Measurements from ENCODE around the gene NFATC2. TPM values are rescaled to one million over a fixed set of nuclear protein-coding genes. Genes with fewer than 3 reads are reported as not detected.
A peak's percentile ranks its signal among the peaks of the same experiment; 100 is the strongest.

NFATC2 gene
- total and polyA plus RNA-seq, 2 of the 4 experiments (the other 2 are of a cell fraction), result 0.18 to 0.38 TPM

GRCh38 chr20:51514249-51514648 lies 28.3 kb downstream of the NFATC2 start:
- Histone ChIP-seq H3K14ac (replicated peaks; ENCODE audit: low read depth, low read length) (no peak overlapping the region), H3K4me2 (ENCODE audit: low read depth, low read length) (no peak overlapping the region), H3K27ac (ENCODE audit: insufficient read depth, low read length) (no peak overlapping the region), H2BK120ac (ENCODE audit: low read depth, low read length) (no peak overlapping the region), H2BK15ac (ENCODE audit: low read depth, low read length) (no peak overlapping the region), H2AK5ac (ENCODE audit: low read depth, low read length) (no peak overlapping the region), H3K9me1 (ENCODE audit: insufficient read depth, low read length) (no peaks in the 10 kb centered on the region), H2BK20ac (ENCODE audit: low read depth, low read length) (no peak overlapping the region), H3K18ac (ENCODE audit: low read depth, low read length) (no peak overlapping the region), H2AK9ac (replicated peaks; ENCODE audit: low read depth, low read length, poor library complexity) (no peak overlapping the region), H4K20me1 (ENCODE audit: insufficient read depth, low read length) (no peaks in the 10 kb centered on the region), H3K79me1 (ENCODE audit: low read depth in 1 of 2, low read length in 2 of 2) (no peaks in the 10 kb centered on the region), H3K4me1 (ENCODE audit: control insufficient read depth, insufficient read depth, low read length) (peaks cover 4% of the 10 kb centered on the region; the same call in 1 of the 2 replicates), H3K27me3 (ENCODE audit: control insufficient read depth, insufficient read depth, low read length) (no peaks in the 10 kb centered on the region), H4K8ac (ENCODE audit: low read depth in 2 of 2, low read length in 2 of 2) (no peak overlapping the region), H3K23ac (ENCODE audit: low read depth, low read length) (no peak overlapping the region), H4K91ac (ENCODE audit: insufficient read depth, low read depth, low read length) (no peak overlapping the region), H3K36me3 (ENCODE audit: control insufficient read depth, insufficient read depth, low read length) (no peaks in the 10 kb centered on the region), H3K9ac (ENCODE audit: low read depth, low read length) (no peak overlapping the region), H4K5ac (ENCODE audit: low read depth, low read length) (no peak overlapping the region), H2AFZ (replicated peaks; ENCODE audit: low read length, poor library complexity) (no peak overlapping the region), H3K56ac (ENCODE audit: extremely low read depth, insufficient read depth, low read length) (no peak overlapping the region), H3K4me3 (ENCODE audit: insufficient read depth, low read depth, low read length) (no peak overlapping the region), H3K9me3 (ENCODE audit: control insufficient read depth, insufficient read depth, low read length) (no peaks in the 10 kb centered on the region), H2BK5ac (ENCODE audit: low read depth, low read length, poor library complexity, severe bottlenecking) (no peak overlapping the region), H3K4ac (ENCODE audit: low read depth, low read length) (no peak overlapping the region)
- WGBS, 2 experiments (ENCODE audit: extremely low coverage in 2 of 2, insufficient read length in 1 of 2), result 90% methylated on average over 2 of the region's 3 CpGs; no CpG with 5 or more reads in 1 of the 2 experiments
- dilution Hi-C loops (cut with HindIII; ENCODE audit: low sequenced_read_pairs, unreplicated experiment) (no loop called here), intact Hi-C loops (cut with micrococcal nuclease) (no loop called here), in situ Hi-C loops (cut with MboI; ENCODE audit: low sequenced_read_pairs) (no loop called here)
- ChIA-PET CTCF (interaction anchor here (1.5 kb wide), 1 partner anchor 12 kb away, joined by 3 read pairs; no protein-coding TSS in a partner anchor), POLR2A (ENCODE audit: unreplicated experiment) (no interaction called here)
- peak; percentile 44 for ATAC-seq (ENCODE audit: low read depth)
- no peak for DNase-seq
- no TSS peak for BruUV-seq (replicated peaks)
- no peak for TF ChIP-seq MAZ (IDR thresholded peaks at IDR 0.05; ENCODE audit: borderline replicate concordance, low read depth, low read length)
- no peak for TF ChIP-seq ELK1 (IDR thresholded peaks at IDR 0.05; ENCODE audit: borderline replicate concordance, low read depth, low read length)
- no peak for TF ChIP-seq MXI1 (IDR thresholded peaks at IDR 0.05; ENCODE audit: borderline replicate concordance, low read depth, low read length)
- TF ChIP-seq POLR2A (IDR thresholded peaks at IDR 0.05; ENCODE audit: low read depth, low read length), result no peak
- no peak for TF ChIP-seq RCOR1 (IDR thresholded peaks at IDR 0.05; ENCODE audit: insufficient replicate concordance, low read length)
- TF ChIP-seq BHLHE40 (IDR thresholded peaks at IDR 0.05; ENCODE audit: low read depth, low read length), result no peak
- TF ChIP-seq RAD21 (IDR thresholded peaks at IDR 0.05; ENCODE audit: low read length), result no peak
- TF ChIP-seq RFX5 (IDR thresholded peaks at IDR 0.05; ENCODE audit: low read depth, low read length), result no peak
- TF ChIP-seq CTCF (conservative IDR thresholded peaks at IDR 0.05; ENCODE audit: low read depth, low read length), result no peak
- no peak for TF ChIP-seq MAFK (IDR thresholded peaks at IDR 0.05; ENCODE audit: low read depth, low read length)
- no peak for TF ChIP-seq CEBPB (IDR thresholded peaks at IDR 0.05; ENCODE audit: low read depth, low read length)
- TF ChIP-seq CHD1 (IDR thresholded peaks at IDR 0.05; ENCODE audit: low read depth, low read length), result no peak
- TF ChIP-seq NFE2L2 (IDR thresholded peaks at IDR 0.05; ENCODE audit: low read depth, low read length), result no peak
- TF ChIP-seq USF2 (IDR thresholded peaks at IDR 0.05; ENCODE audit: low read depth, low read length), result no peak
- no peak for TF ChIP-seq SMC3 (IDR thresholded peaks at IDR 0.05; ENCODE audit: low read depth, low read length)
- TF ChIP-seq FOS (IDR thresholded peaks at IDR 0.05; ENCODE audit: low read depth, low read length), result no peak

Measured in IMR-90 (cell line).